Astrocyte (in vitro differentiated cells and primary cell): ENCODE measurements around the gene GPR62. TPM values are rescaled to one million over a fixed set of nuclear protein-coding genes. Genes with fewer than 3 reads are reported as not detected.

Experiments
- DNase-seq: peaks from one replicate; pipeline ENCODE4 v3.0.0-alpha.2; 2010; ENCODE audit warnings: low read depth
- FAIRE-seq: peaks from 2 replicates; lab custom pipeline; 2011; peaks lifted over from hg19 to GRCh38; lab: Jason Lieb, UNC
- H2AFZ ChIP-seq: 2 replicates; pipeline ENCODE4 v1.6.0; 2012; ENCODE audit warnings: low read depth, low read length, inconsistent platforms
- H3K27ac ChIP-seq: 2 replicates; pipeline ENCODE4 v1.5.1; 2011; ENCODE audit warnings: low read depth, low read length, inconsistent platforms
- H3K27me3 ChIP-seq: 2 replicates; pipeline ENCODE4 v1.6.0; 2011; ENCODE audit warnings: low read length, inconsistent platforms; ENCODE audit not compliant: insufficient read depth
- H3K36me3 ChIP-seq: 2 replicates; pipeline ENCODE4 v1.5.1; 2011; ENCODE audit warnings: low read length, inconsistent platforms; ENCODE audit not compliant: insufficient read depth
- H3K4me1 ChIP-seq: 2 replicates; pipeline ENCODE4 v1.5.1; 2011; ENCODE audit warnings: low read length, inconsistent platforms; ENCODE audit not compliant: insufficient read depth
- H3K4me2 ChIP-seq: 2 replicates; pipeline ENCODE4 v1.6.0; 2012; ENCODE audit warnings: low read length, inconsistent platforms
- H3K4me3 ChIP-seq: 2 replicates; pipeline ENCODE4 v1.5.1; 2011; ENCODE audit warnings: low read depth, mild to moderate bottlenecking, low read length, inconsistent platforms; ENCODE audit not compliant: insufficient read depth
- H3K79me2 ChIP-seq: 2 replicates; pipeline ENCODE4 v1.6.0; 2012; ENCODE audit warnings: mild to moderate bottlenecking, low read length, inconsistent platforms; ENCODE audit not compliant: insufficient read depth
- H3K9ac ChIP-seq: 2 replicates; pipeline ENCODE4 v1.6.0; 2012; ENCODE audit warnings: mild to moderate bottlenecking, low read length, inconsistent platforms
- H3K9me3 ChIP-seq: 2 replicates; pipeline ENCODE4 v1.5.1; 2012; ENCODE audit warnings: low read depth, mild to moderate bottlenecking, low read length, inconsistent platforms; ENCODE audit not compliant: insufficient read depth
- H4K20me1 ChIP-seq: 2 replicates; pipeline ENCODE4 v1.6.0; 2012; ENCODE audit warnings: low read length, inconsistent platforms; ENCODE audit not compliant: insufficient read depth
- H3K27ac Mint-ChIP-seq: one replicate; pipeline ENCODE4 v1.8.0; 2021; ENCODE audit warnings: mild to moderate bottlenecking, mixed read lengths; ENCODE audit not compliant: unreplicated experiment
- H3K27me3 Mint-ChIP-seq: one replicate; pipeline ENCODE4 v1.8.0; 2021; ENCODE audit warnings: low read depth, mixed read lengths; ENCODE audit not compliant: unreplicated experiment
- H3K36me3 Mint-ChIP-seq: one replicate; pipeline ENCODE4 v1.8.0; 2021; ENCODE audit warnings: low read depth, mixed read lengths; ENCODE audit not compliant: unreplicated experiment
- H3K4me1 Mint-ChIP-seq: one replicate; pipeline ENCODE4 v1.8.0; 2021; ENCODE audit warnings: low read depth, mixed read lengths; ENCODE audit not compliant: unreplicated experiment
- H3K4me3 Mint-ChIP-seq: one replicate; pipeline ENCODE4 v1.8.0; 2021; ENCODE audit warnings: mild to moderate bottlenecking, moderate library complexity, mixed read lengths; ENCODE audit not compliant: unreplicated experiment
- H3K9me3 Mint-ChIP-seq: one replicate; pipeline ENCODE4 v1.8.0; 2021; ENCODE audit warnings: mild to moderate bottlenecking, mixed read lengths; ENCODE audit not compliant: unreplicated experiment
- CTCF ChIP-seq: IDR thresholded peaks from 2 replicates; pipeline ENCODE4 v1.5.1; 2011; ENCODE audit warnings: low read depth, mild to moderate bottlenecking, inconsistent platforms, low read length, moderate library complexity; ENCODE audit not compliant: insufficient read depth
- EZH2 ChIP-seq: IDR thresholded peaks from 2 replicates; pipeline ENCODE4 v1.6.1; 2012; ENCODE audit warnings: mild to moderate bottlenecking, low read length, inconsistent platforms; ENCODE audit not compliant: insufficient read depth
- total RNA-seq: library from RNA; stranded (reverse); gene quantifications from 2 replicates; pipeline ENCODE4 v1.2.1, GENCODE V29; 2021

GPR62 gene
- total RNA-seq, 1 donor from 2014 or later = not detected

GRCh38 chr3:51940648-51941462 is 14.3 kb upstream of the GPR62 start:
- H3K4me3 Mint-ChIP-seq = peak overlapping the region; percentile 89
- Histone ChIP-seq H3K9me3 (no peaks in the 10 kb centered on the region), H3K9ac (peak overlapping the region; percentile 87), H3K27ac (peak overlapping the region; percentile 20), H3K4me1 (peaks cover 24% of the 10 kb centered on the region), H4K20me1 (peaks cover 42% of the 10 kb centered on the region), H3K4me2 (peak overlapping the region; percentile 96), H2AFZ (peak overlapping the region; percentile 67), H3K4me3 (peak overlapping the region; percentile 78), H3K27me3 (no peaks in the 10 kb centered on the region), H3K36me3 (peaks cover 2% of the 10 kb centered on the region), H3K79me2 (peaks cover 38% of the 10 kb centered on the region)
- TF ChIP-seq EZH2 (no peak), CTCF (no peak)
- peaks cover 11% of the 10 kb centered on the region for H3K36me3 Mint-ChIP-seq
- H3K4me1 Mint-ChIP-seq = peaks cover 6% of the 10 kb centered on the region
- H3K9me3 Mint-ChIP-seq = peaks cover 1% of the 10 kb centered on the region
- DNase-seq (no peak), FAIRE-seq (no peak)
- peaks cover 9% of the 10 kb centered on the region for H3K27me3 Mint-ChIP-seq
- peak overlapping the region; percentile 4 for H3K27ac Mint-ChIP-seq

- no peaks in the 10 kb centered on the region for H3K9me3 ChIP-seq
- peak overlapping the region; percentile 20 for H3K27ac ChIP-seq
- peaks cover 38% of the 10 kb centered on the region for H3K79me2 ChIP-seq
- H3K4me2 ChIP-seq = peak overlapping the region; percentile 96
- H3K9me3 Mint-ChIP-seq = peaks cover 3% of the 10 kb centered on the region
- H4K20me1 ChIP-seq = peaks cover 42% of the 10 kb centered on the region
- H3K27ac Mint-ChIP-seq = no peak overlapping the region
- H3K4me3 Mint-ChIP-seq = peak overlapping the region; percentile 89
- peaks cover 14% of the 10 kb centered on the region for H3K27me3 Mint-ChIP-seq
- H3K36me3 Mint-ChIP-seq = peaks cover 14% of the 10 kb centered on the region
- H3K4me1 Mint-ChIP-seq = peaks cover 6% of the 10 kb centered on the region
- peaks cover 24% of the 10 kb centered on the region for H3K4me1 ChIP-seq
- DNase-seq (no peak), FAIRE-seq (no peak)
- H3K27me3 ChIP-seq = no peaks in the 10 kb centered on the region
- H3K9ac ChIP-seq = peak overlapping the region; percentile 87
- H2AFZ ChIP-seq = peak overlapping the region; percentile 67
- TF ChIP-seq EZH2 = no peak
- no peak for TF ChIP-seq CTCF
- no peaks in the 10 kb centered on the region for H3K36me3 ChIP-seq
- H3K4me3 ChIP-seq = peak overlapping the region; percentile 78
Observed at GRCh38 chr3:51941463-51941797, 13.8 kb upstream of the GPR62 start.
